DMS 273 (cell line): Measurements from ENCODE around the gene CDH9.

ENCODE experiments used
- DNase-seq: peaks from one replicate; lab custom pipeline; 2025; ENCODE audit not compliant: unreplicated experiment; lab: John Stamatoyannopoulos, UW

The CDH9 gene

GRCh38 chr5:26843677-26844076 lies 194.7 kb downstream of the CDH9 start:
- no peak for DNase-seq

GRCh38 chr5:26833596-26833995 lies 204.8 kb downstream of the CDH9 start:
- DNase-seq, result no peak
